T-helper 1 cell (primary cell): Measurements from ENCODE around the gene HDGF.

Experiments used
- DNase-seq, 5 donors: peaks; one replicate each; pipeline ENCODE4 v3.0.0-alpha.2; 2012 to 2020
- total RNA-seq, 4 donors: gene quantifications; one replicate each; lab custom pipeline; 2026; lab: John Stamatoyannopoulos, UW

The HDGF gene
- total RNA-seq = 71.1 to 89.9 (median 74.0) reads per million in 4 donors

- no peak for DNase-seq
Measured at GRCh38 chr1:156751451-156751756, at the start of gene HDGF. HDGF (minus strand) TSS chr1:156751675; CDS start chr1:156751429, 246 bp downstream.

GRCh38 chr1:156797212-156797871 lies 45.9 kb upstream of the HDGF start:
- peak in 4 of 5 donors; percentile 36 to 68 (median 54) for DNase-seq

GRCh38 chr1:156796340-156797097 lies 45.0 kb upstream of the HDGF start:
- no peak for DNase-seq

GRCh38 chr1:156795787-156796186 lies 44.3 kb upstream of the HDGF start:
- no peak for DNase-seq

- DNase-seq = no peak
Measured at GRCh38 chr1:156795374-156795733, 43.9 kb upstream of the HDGF start.

GRCh38 chr1:156794506-156795373 lies 43.3 kb upstream of the HDGF start:
- DNase-seq = no peak

- DNase-seq = no peak
Measured at GRCh38 chr1:156789621-156790318, 38.3 kb upstream of the HDGF start.

- DNase-seq = no peak
Measured at GRCh38 chr1:156788136-156788535, 36.7 kb upstream of the HDGF start.

GRCh38 chr1:156786640-156787039 lies 35.2 kb upstream of the HDGF start:
- DNase-seq = no peak

- no peak for DNase-seq
Measured at GRCh38 chr1:156785458-156785857, 34.0 kb upstream of the HDGF start.

- DNase-seq = no peak
Measured at GRCh38 chr1:156781585-156782186, 30.2 kb upstream of the HDGF start.

- DNase-seq = no peak
Measured at GRCh38 chr1:156777573-156777972, 26.1 kb upstream of the HDGF start.

- DNase-seq = no peak
Measured at GRCh38 chr1:156776942-156777341, 25.5 kb upstream of the HDGF start.

GRCh38 chr1:156775799-156776198 lies 24.3 kb upstream of the HDGF start:
- DNase-seq = no peak

GRCh38 chr1:156773607-156774006 lies 22.1 kb upstream of the HDGF start:
- no peak for DNase-seq

- DNase-seq = no peak
Measured at GRCh38 chr1:156772728-156773497, 21.4 kb upstream of the HDGF start.

GRCh38 chr1:156772222-156772621 lies 20.7 kb upstream of the HDGF start:
- DNase-seq = no peak

GRCh38 chr1:156768610-156769295 lies 17.3 kb upstream of the HDGF start:
- DNase-seq = no peak

- peak in 1 of 5 donors; percentile 32 for DNase-seq
Measured at GRCh38 chr1:156767879-156768604, 16.6 kb upstream of the HDGF start.
